HEK293T (cell line): Measurements from ENCODE around the gene OR4D9.

Source experiments
- ARNT ChIP-seq: fragments of 450-650 bp; IDR thresholded peaks from 2 replicates; pipeline ENCODE4 v1.6.1; 2017; ENCODE audit warnings: mild to moderate bottlenecking
- BHLHE40 ChIP-seq: fragments of 450-650 bp; IDR thresholded peaks from 2 replicates; pipeline ENCODE4 v1.6.1; 2016; ENCODE audit warnings: mild to moderate bottlenecking, moderate library complexity, borderline replicate concordance
- CTBP1 ChIP-seq: fragments of 450-650 bp; IDR thresholded peaks from 2 replicates; pipeline ENCODE4 v1.6.1; 2016; ENCODE audit warnings: borderline replicate concordance
- FOXA1 ChIP-seq: fragments of 450-650 bp; IDR thresholded peaks from 2 replicates; pipeline ENCODE4 v1.6.1; 2016; ENCODE audit warnings: mild to moderate bottlenecking
- FOXK2 ChIP-seq: fragments of 450-650 bp; IDR thresholded peaks from 2 replicates; pipeline ENCODE4 v1.6.1; 2016; ENCODE audit warnings: mild to moderate bottlenecking
- L3MBTL2 ChIP-seq: fragments of 450-650 bp; conservative IDR thresholded peaks from 2 replicates; pipeline ENCODE4 v1.6.1; 2016; ENCODE audit warnings: mild to moderate bottlenecking
- NFRKB ChIP-seq: fragments of 450-650 bp; IDR thresholded peaks from 2 replicates; pipeline ENCODE4 v1.6.1; 2016; ENCODE audit warnings: mild to moderate bottlenecking, moderate library complexity
- SP1 ChIP-seq: fragments of 450-650 bp; IDR thresholded peaks from 2 replicates; pipeline ENCODE4 v1.6.1; 2017
- TARDBP ChIP-seq: fragments of 450-650 bp; IDR thresholded peaks from 2 replicates; pipeline ENCODE4 v1.6.1; 2016
- ZNF384 ChIP-seq: fragments of 450-650 bp; IDR thresholded peaks from 2 replicates; pipeline ENCODE4 v1.6.1; 2016

- no peak for TF ChIP-seq FOXA1
- TF ChIP-seq BHLHE40 = no peak
- TF ChIP-seq ARNT = no peak
- TF ChIP-seq L3MBTL2 = 0 out of 2 replicates have a peak, but pooled peaks have one; percentile 16
- no peak for TF ChIP-seq SP1
- TF ChIP-seq TARDBP = no peak
- TF ChIP-seq ZNF384 = 0 out of 2 replicates have a peak, but pooled peaks have one; percentile 5
- no peak; the same call in 1 of the 2 replicates for TF ChIP-seq CTBP1
- TF ChIP-seq NFRKB = no peak
- no peak for TF ChIP-seq FOXK2
These were observed 39.1 kb downstream of the OR4D9 start for GRCh38 chr11:59550368-59550841.
